ENCODE data around the gene BCL10. TPM values are rescaled to one million over a fixed set of nuclear protein-coding genes. Genes with fewer than 3 reads are reported as not detected.

The BCL10 gene
- polyA plus RNA-seq, 1 donor from 2014 or later, result 17.3 TPM

DNA sequence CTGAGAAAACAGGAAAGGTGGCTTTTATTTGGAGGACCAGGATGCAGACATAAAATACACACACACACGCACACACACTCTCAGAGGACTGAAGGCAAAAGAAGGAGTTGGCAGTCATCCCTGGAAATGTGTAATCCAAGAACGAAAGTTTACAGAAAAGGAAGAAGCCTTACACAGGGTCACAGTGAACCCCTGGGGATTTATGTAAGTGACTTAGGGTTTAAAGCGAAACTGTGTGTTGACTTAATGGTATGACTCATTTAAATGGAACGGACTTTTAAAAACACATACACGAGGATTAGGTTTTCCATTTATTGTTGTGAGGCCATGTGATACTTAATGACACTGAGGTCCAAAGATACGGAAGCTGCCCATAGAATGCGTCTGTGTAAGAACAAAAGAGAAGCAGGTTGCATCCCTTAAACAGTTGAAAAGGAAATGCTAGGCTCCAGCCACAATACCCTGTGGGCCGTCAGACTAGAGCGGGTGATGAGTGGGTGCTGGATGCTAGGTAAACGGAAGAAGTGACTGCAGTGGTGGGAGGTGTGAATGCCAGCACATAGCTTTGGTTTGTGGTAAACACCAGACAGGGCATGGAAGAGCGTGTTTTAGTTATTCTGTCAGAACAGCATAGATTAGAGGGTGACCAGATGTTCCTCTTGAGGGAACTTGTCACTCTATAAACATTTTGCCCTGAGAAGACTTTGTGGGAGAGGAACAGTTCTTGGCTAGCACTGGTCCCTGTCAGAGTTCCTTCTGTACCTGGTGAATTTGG lies 21.6 kb upstream of the BCL10 start:
- H3K4me2 ChIP-seq (ENCODE audit: low read length), result no peak overlapping the region
- H2AFZ ChIP-seq (ENCODE audit: low read depth, low read length), result no peak overlapping the region
- no peaks in the 10 kb centered on the region for H3K36me3 ChIP-seq (ENCODE audit: insufficient read depth, low read length)
- no peak overlapping the region for H3K27ac ChIP-seq (ENCODE audit: low read length)
- TF ChIP-seq CTCF (IDR thresholded peaks at IDR 0.05; ENCODE audit: poor library complexity, severe bottlenecking), result no peak
- no peak for TF ChIP-seq RAD21 (conservative IDR thresholded peaks at IDR 0.05)
- TF ChIP-seq TAF1 (IDR thresholded peaks at IDR 0.05; ENCODE audit: low read depth), result no peak
- no peak for TF ChIP-seq EZH2 (IDR thresholded peaks at IDR 0.05; ENCODE audit: borderline replicate concordance, insufficient read depth, low read length, poor library complexity, severe bottlenecking)
- no peak for TF ChIP-seq EP300 (conservative IDR thresholded peaks at IDR 0.05; ENCODE audit: poor library complexity, severe bottlenecking)
- TF ChIP-seq, protein P1, sequence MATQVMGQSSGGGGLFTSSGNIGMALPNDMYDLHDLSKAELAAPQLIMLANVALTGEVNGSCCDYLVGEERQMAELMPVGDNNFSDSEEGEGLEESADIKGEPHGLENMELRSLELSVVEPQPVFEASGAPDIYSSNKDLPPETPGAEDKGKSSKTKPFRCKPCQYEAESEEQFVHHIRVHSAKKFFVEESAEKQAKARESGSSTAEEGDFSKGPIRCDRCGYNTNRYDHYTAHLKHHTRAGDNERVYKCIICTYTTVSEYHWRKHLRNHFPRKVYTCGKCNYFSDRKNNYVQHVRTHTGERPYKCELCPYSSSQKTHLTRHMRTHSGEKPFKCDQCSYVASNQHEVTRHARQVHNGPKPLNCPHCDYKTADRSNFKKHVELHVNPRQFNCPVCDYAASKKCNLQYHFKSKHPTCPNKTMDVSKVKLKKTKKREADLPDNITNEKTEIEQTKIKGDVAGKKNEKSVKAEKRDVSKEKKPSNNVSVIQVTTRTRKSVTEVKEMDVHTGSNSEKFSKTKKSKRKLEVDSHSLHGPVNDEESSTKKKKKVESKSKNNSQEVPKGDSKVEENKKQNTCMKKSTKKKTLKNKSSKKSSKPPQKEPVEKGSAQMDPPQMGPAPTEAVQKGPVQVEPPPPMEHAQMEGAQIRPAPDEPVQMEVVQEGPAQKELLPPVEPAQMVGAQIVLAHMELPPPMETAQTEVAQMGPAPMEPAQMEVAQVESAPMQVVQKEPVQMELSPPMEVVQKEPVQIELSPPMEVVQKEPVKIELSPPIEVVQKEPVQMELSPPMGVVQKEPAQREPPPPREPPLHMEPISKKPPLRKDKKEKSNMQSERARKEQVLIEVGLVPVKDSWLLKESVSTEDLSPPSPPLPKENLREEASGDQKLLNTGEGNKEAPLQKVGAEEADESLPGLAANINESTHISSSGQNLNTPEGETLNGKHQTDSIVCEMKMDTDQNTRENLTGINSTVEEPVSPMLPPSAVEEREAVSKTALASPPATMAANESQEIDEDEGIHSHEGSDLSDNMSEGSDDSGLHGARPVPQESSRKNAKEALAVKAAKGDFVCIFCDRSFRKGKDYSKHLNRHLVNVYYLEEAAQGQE (IDR thresholded peaks at IDR 0.05; ENCODE audit: borderline replicate concordance), result no peak
- TF ChIP-seq POLR2AphosphoS5 (IDR thresholded peaks at IDR 0.05), result no peak
- TF ChIP-seq MXI1 (conservative IDR thresholded peaks at IDR 0.05; ENCODE audit: poor library complexity, severe bottlenecking), result no peak
- TF ChIP-seq SMC3 (conservative IDR thresholded peaks at IDR 0.05; ENCODE audit: poor library complexity), result no peak
- no peak overlapping the region for H3K4me3 ChIP-seq (ENCODE audit: low read length)
- no peaks in the 10 kb centered on the region for H3K9me2 ChIP-seq (ENCODE audit: insufficient read depth, low read length)
- H3K9ac ChIP-seq (ENCODE audit: low read length), result no peak overlapping the region
- H4K20me1 ChIP-seq (ENCODE audit: insufficient read depth), result no peaks in the 10 kb centered on the region
- H3K9me3 ChIP-seq (ENCODE audit: low read length), result no peaks in the 10 kb centered on the region
- no peaks in the 10 kb centered on the region for H3K27me3 ChIP-seq (ENCODE audit: insufficient read depth, low read depth, low read length)
- no peaks in the 10 kb centered on the region for H3K79me2 ChIP-seq (replicated peaks; ENCODE audit: insufficient read depth, low read length)
- H3F3A ChIP-seq (ENCODE audit: insufficient read depth, low read length, poor library complexity, severe bottlenecking), result no peaks in the 10 kb centered on the region

GRCh38 chr1:85297538-85297854 lies 21.1 kb upstream of the BCL10 start:
- no peak for TF ChIP-seq MXI1 (conservative IDR thresholded peaks at IDR 0.05; ENCODE audit: poor library complexity, severe bottlenecking)
- Histone ChIP-seq H2AFZ (ENCODE audit: low read depth, low read length) (no peak overlapping the region), H3K4me2 (ENCODE audit: low read length) (no peak overlapping the region), H3F3A (ENCODE audit: insufficient read depth, low read length, poor library complexity, severe bottlenecking) (no peaks in the 10 kb centered on the region), H3K9me3 (ENCODE audit: low read length) (no peaks in the 10 kb centered on the region), H3K9me2 (ENCODE audit: insufficient read depth, low read length) (no peaks in the 10 kb centered on the region), H4K20me1 (ENCODE audit: insufficient read depth) (no peaks in the 10 kb centered on the region), H3K4me3 (ENCODE audit: low read length) (no peak overlapping the region), H3K27ac (ENCODE audit: low read length) (no peak overlapping the region), H3K79me2 (replicated peaks; ENCODE audit: insufficient read depth, low read length) (no peaks in the 10 kb centered on the region), H3K9ac (ENCODE audit: low read length) (no peak overlapping the region), H3K36me3 (ENCODE audit: insufficient read depth, low read length) (no peaks in the 10 kb centered on the region), H3K27me3 (ENCODE audit: insufficient read depth, low read depth, low read length) (no peaks in the 10 kb centered on the region)
